DOHH2 (cell line): Measurements from ENCODE around the gene ZNF385C.

Experiments
- H3F3A ChIP-seq: fragments of 200-600 bp; sonication (generic), shearing (Covaris generic); 2 replicates; pipeline ENCODE4 v1.6.0; 2016; ENCODE audit warnings: antibody characterized with exemption, mild to moderate bottlenecking; ENCODE audit not compliant: control insufficient read depth, insufficient read depth
- H3K27ac ChIP-seq: fragments of 200-600 bp; sonication (generic); 2 replicates; pipeline ENCODE4 v1.5.1; 2014; ENCODE audit warnings: low read depth, mild to moderate bottlenecking, low read length, moderate library complexity
- H3K27me3 ChIP-seq: fragments of 200-600 bp; sonication (generic); 2 replicates; pipeline ENCODE4 v1.6.1; 2014; ENCODE audit warnings: mild to moderate bottlenecking, low read length, mixed read lengths; ENCODE audit not compliant: control insufficient read depth
- H3K36me3 ChIP-seq: fragments of 200-600 bp; sonication (generic); 2 replicates; pipeline ENCODE4 v1.6.1; 2014; ENCODE audit warnings: mild to moderate bottlenecking, low read length, moderate library complexity, mixed read lengths; ENCODE audit not compliant: control insufficient read depth
- H3K4me1 ChIP-seq: fragments of 200-600 bp; sonication (generic); 2 replicates; pipeline ENCODE4 v1.6.1; 2014; ENCODE audit warnings: mild to moderate bottlenecking, low read length, mixed read lengths; ENCODE audit not compliant: control insufficient read depth
- H3K4me2 ChIP-seq: fragments of 200-600 bp; sonication (generic); 2 replicates; pipeline ENCODE4 v1.6.0; 2014; ENCODE audit warnings: mild to moderate bottlenecking, low read length, moderate library complexity
- H3K4me3 ChIP-seq: fragments of 200-600 bp; sonication (generic); 2 replicates; pipeline ENCODE4 v1.5.1; 2014; ENCODE audit warnings: mild to moderate bottlenecking, low read length, mixed read lengths
- H3K79me2 ChIP-seq: fragments of 200-600 bp; sonication (generic); 2 replicates; pipeline ENCODE4 v1.6.1; 2014; ENCODE audit warnings: mild to moderate bottlenecking, low read length, mixed read lengths; ENCODE audit not compliant: control insufficient read depth
- H3K9me2 ChIP-seq: fragments of 200-600 bp; sonication (generic); replicated peaks from 2 replicates; pipeline ENCODE4 v1.6.1; 2014; ENCODE audit warnings: mild to moderate bottlenecking, low read length, mixed read lengths; ENCODE audit not compliant: control insufficient read depth
- H3K9me3 ChIP-seq: fragments of 200-600 bp; sonication (generic); 2 replicates; pipeline ENCODE4 v1.6.1; 2014; ENCODE audit warnings: antibody characterized with exemption, low read length, mixed read lengths; ENCODE audit not compliant: control insufficient read depth, insufficient read depth
- H4K20me1 ChIP-seq: fragments of 200-600 bp; sonication (generic); 2 replicates; pipeline ENCODE4 v1.6.0; 2014; ENCODE audit warnings: low read depth, mild to moderate bottlenecking, antibody characterized with exemption, low read length, moderate library complexity; ENCODE audit not compliant: control insufficient read depth, insufficient read depth
- CTCF ChIP-seq: fragments of 200-600 bp; sonication (generic); IDR thresholded peaks from one replicate; pipeline ENCODE4 v1.5.1; 2014; ENCODE audit warnings: antibody characterized with exemption, mild to moderate bottlenecking, low read depth, low read length; ENCODE audit not compliant: poor library complexity, severe bottlenecking
- EZH2phosphoT487 ChIP-seq: fragments of 200-600 bp; sonication (generic); IDR thresholded peaks from 2 replicates; pipeline ENCODE4 v1.6.1; 2017; ENCODE audit warnings: borderline replicate concordance, mild to moderate bottlenecking, antibody characterized with exemption, low read length, moderate library complexity, mixed read lengths

Gene ZNF385C

GRCh38 chr17:41986634-41987033, 111.6 kb downstream of the ZNF385C start:
- no peaks in the 10 kb centered on the region for H3K9me2 ChIP-seq
- no peaks in the 10 kb centered on the region for H4K20me1 ChIP-seq
- no peaks in the 10 kb centered on the region for H3K9me3 ChIP-seq
- no peaks in the 10 kb centered on the region; the same call in 1 of the 2 replicates for H3K79me2 ChIP-seq
- no peak overlapping the region for H3K27ac ChIP-seq
- peaks cover 91% of the 10 kb centered on the region for H3K36me3 ChIP-seq
- H3K27me3 ChIP-seq = no peaks in the 10 kb centered on the region
- no peak overlapping the region for H3K4me2 ChIP-seq
- no peak for TF ChIP-seq CTCF
- TF ChIP-seq EZH2phosphoT487 = no peak
- H3F3A ChIP-seq = 0 out of 2 replicates have a peak, but pooled peaks cover 5% of the 10 kb centered on the region
- H3K4me3 ChIP-seq = no peak overlapping the region
- H3K4me1 ChIP-seq = peaks cover 29% of the 10 kb centered on the region

- Histone ChIP-seq H3K36me3 (peaks cover 90% of the 10 kb centered on the region), H3K27ac (no peak overlapping the region), H3K4me1 (peaks cover 29% of the 10 kb centered on the region), H3F3A (0 out of 2 replicates have a peak, but pooled peaks cover 3% of the 10 kb centered on the region), H4K20me1 (no peaks in the 10 kb centered on the region), H3K4me2 (no peak overlapping the region), H3K27me3 (no peaks in the 10 kb centered on the region), H3K79me2 (no peaks in the 10 kb centered on the region; the same call in 1 of the 2 replicates), H3K9me3 (no peaks in the 10 kb centered on the region), H3K4me3 (no peak overlapping the region), H3K9me2 (no peaks in the 10 kb centered on the region)
- TF ChIP-seq CTCF (no peak), EZH2phosphoT487 (no peak)
Observed at GRCh38 chr17:41985919-41986318, 112.4 kb downstream of the ZNF385C start.

- TF ChIP-seq CTCF (no peak), EZH2phosphoT487 (no peak)
- H4K20me1 ChIP-seq = no peaks in the 10 kb centered on the region
- H3K4me1 ChIP-seq = peaks cover 29% of the 10 kb centered on the region
- 0 out of 2 replicates have a peak, but pooled peaks cover 2% of the 10 kb centered on the region for H3F3A ChIP-seq
- H3K79me2 ChIP-seq = no peaks in the 10 kb centered on the region; the same call in 1 of the 2 replicates
- H3K27me3 ChIP-seq = no peaks in the 10 kb centered on the region
- peak overlapping the region; percentile 30 for H3K4me3 ChIP-seq
- H3K9me3 ChIP-seq = no peaks in the 10 kb centered on the region
- no peaks in the 10 kb centered on the region for H3K9me2 ChIP-seq
- H3K4me2 ChIP-seq = peak overlapping the region; percentile 58
- peaks cover 81% of the 10 kb centered on the region for H3K36me3 ChIP-seq
- peak overlapping the region; percentile 75 for H3K27ac ChIP-seq
Observed at GRCh38 chr17:41984454-41984853, 113.8 kb downstream of the ZNF385C start.
